Astrocyte (in vitro differentiated cells and primary cell): ENCODE data around the gene USO1.

Experiments
- EZH2 ChIP-seq: IDR thresholded peaks from 2 replicates; pipeline ENCODE4 v1.6.1; 2012; ENCODE audit warnings: mild to moderate bottlenecking, low read length, inconsistent platforms; ENCODE audit not compliant: insufficient read depth
- TF ChIP-seq, protein P1 (sequence below): IDR thresholded peaks from 2 replicates; pipeline ENCODE4 v1.5.1; 2011; ENCODE audit warnings: low read depth, mild to moderate bottlenecking, inconsistent platforms, low read length, moderate library complexity; ENCODE audit not compliant: insufficient read depth

DNA sequence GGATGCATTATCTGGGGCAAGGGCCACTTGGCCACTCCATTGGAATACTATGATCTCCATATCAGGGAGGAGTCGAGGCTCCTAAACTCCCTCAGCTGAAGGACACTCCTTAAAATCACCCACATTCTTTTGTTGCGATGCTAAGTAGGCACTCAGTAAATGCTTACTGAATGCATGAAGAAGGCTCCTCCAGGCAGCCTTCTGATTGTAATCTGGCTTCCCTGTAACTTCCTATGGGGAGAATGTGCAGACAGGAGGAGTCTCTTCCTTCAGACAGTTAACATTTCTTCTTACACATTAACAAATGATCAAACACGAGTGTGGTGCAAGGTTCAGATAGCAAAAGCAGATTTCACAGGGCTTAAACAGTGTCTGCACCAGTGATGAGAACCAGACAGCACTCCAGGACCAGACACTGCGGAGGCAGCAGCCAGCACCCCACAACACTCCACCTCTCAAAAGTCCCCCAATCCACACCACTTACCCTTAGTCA, 21.4 kb upstream of the USO1 start:
- TF ChIP-seq, protein P1, sequence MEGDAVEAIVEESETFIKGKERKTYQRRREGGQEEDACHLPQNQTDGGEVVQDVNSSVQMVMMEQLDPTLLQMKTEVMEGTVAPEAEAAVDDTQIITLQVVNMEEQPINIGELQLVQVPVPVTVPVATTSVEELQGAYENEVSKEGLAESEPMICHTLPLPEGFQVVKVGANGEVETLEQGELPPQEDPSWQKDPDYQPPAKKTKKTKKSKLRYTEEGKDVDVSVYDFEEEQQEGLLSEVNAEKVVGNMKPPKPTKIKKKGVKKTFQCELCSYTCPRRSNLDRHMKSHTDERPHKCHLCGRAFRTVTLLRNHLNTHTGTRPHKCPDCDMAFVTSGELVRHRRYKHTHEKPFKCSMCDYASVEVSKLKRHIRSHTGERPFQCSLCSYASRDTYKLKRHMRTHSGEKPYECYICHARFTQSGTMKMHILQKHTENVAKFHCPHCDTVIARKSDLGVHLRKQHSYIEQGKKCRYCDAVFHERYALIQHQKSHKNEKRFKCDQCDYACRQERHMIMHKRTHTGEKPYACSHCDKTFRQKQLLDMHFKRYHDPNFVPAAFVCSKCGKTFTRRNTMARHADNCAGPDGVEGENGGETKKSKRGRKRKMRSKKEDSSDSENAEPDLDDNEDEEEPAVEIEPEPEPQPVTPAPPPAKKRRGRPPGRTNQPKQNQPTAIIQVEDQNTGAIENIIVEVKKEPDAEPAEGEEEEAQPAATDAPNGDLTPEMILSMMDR, result no peak
- TF ChIP-seq EZH2, result no peak
